Measurements from ENCODE around the gene MRS2. TPM values are rescaled to one million over a fixed set of nuclear protein-coding genes. Genes with fewer than 3 reads are reported as not detected.
"Not testable (repeated sequence)": the region's sequence is repeated elsewhere in the genome, so short reads cannot be mapped to it uniquely, and the experiment has no call there.

The MRS2 gene
- total RNA-seq, 1 donor from 2014 or later: 27.9 TPM

- no peak for DNase-seq (ENCODE audit: low read depth)
Measured at GRCh38 chr6:24385536-24386269, 17.0 kb upstream of the MRS2 start.

GRCh38 chr6:24387818-24388217 is 14.9 kb upstream of the MRS2 start:
- no peak for DNase-seq (ENCODE audit: low read depth)

GRCh38 chr6:24391208-24391607 is 11.5 kb upstream of the MRS2 start:
- no peak for DNase-seq (ENCODE audit: low read depth)

GRCh38 chr6:24391756-24392405 is 10.9 kb upstream of the MRS2 start:
- DNase-seq (ENCODE audit: low read depth): no peak

- DNase-seq (ENCODE audit: low read depth): no peak
Measured at GRCh38 chr6:24394061-24394779, 8.5 kb upstream of the MRS2 start.

- peak; percentile 87 for DNase-seq (ENCODE audit: low read depth)
Measured at GRCh38 chr6:24394780-24395437, 7.8 kb upstream of the MRS2 start.

GRCh38 chr6:24396824-24397223 is 5.9 kb upstream of the MRS2 start:
- DNase-seq (ENCODE audit: low read depth): no peak

GRCh38 chr6:24397631-24398030 is 5.1 kb upstream of the MRS2 start:
- DNase-seq (ENCODE audit: low read depth): peak; percentile 36

GRCh38 chr6:24400045-24401039 is 2.4 kb upstream of the MRS2 start:
- not testable (repeated sequence) for DNase-seq (ENCODE audit: low read depth)

GRCh38 chr6:24401458-24401857 is 1.3 kb upstream of the MRS2 start:
- DNase-seq (ENCODE audit: low read depth): no peak

GRCh38 chr6:24403501-24403824 is 727 bp downstream of the MRS2 start:
- no peak for DNase-seq (ENCODE audit: low read depth)

GRCh38 chr6:24405262-24405661 is 2.5 kb downstream of the MRS2 start:
- DNase-seq (ENCODE audit: low read depth): no peak

- no peak for DNase-seq (ENCODE audit: low read depth)
Measured at GRCh38 chr6:24408719-24409410, 6.1 kb downstream of the MRS2 start.

- no peak for DNase-seq (ENCODE audit: low read depth)
Measured at GRCh38 chr6:24410622-24411021, 7.9 kb downstream of the MRS2 start.

GRCh38 chr6:24412294-24412693 is 9.6 kb downstream of the MRS2 start:
- no peak for DNase-seq (ENCODE audit: low read depth)

GRCh38 chr6:24414531-24414930 is 11.8 kb downstream of the MRS2 start:
- not testable (repeated sequence) for DNase-seq (ENCODE audit: low read depth)

GRCh38 chr6:24415753-24416152 is 13.0 kb downstream of the MRS2 start:
- no peak for DNase-seq (ENCODE audit: low read depth)

GRCh38 chr6:24419526-24419925 is 16.8 kb downstream of the MRS2 start:
- DNase-seq (ENCODE audit: low read depth): no peak

- DNase-seq (ENCODE audit: low read depth): no peak
Measured at GRCh38 chr6:24425091-24425490, 22.4 kb downstream of the MRS2 start.

All from myocyte (in vitro differentiated cells).